Activated gamma-delta T cell treated with anti-CD3 and anti-CD28 coated beads, Interleukin-2, amount 50 U/mL, for 16 hours (primary cell): Measurements from ENCODE around the gene ELOVL5.
"Not testable (repeated sequence)": the region's sequence is repeated elsewhere in the genome, so short reads cannot be mapped to it uniquely, and the experiment has no call there.

Source experiments
- DNase-seq: peaks from one replicate; pipeline ENCODE4 v3.0.0-alpha.2; 2020; ENCODE audit warnings: low read depth

Gene ELOVL5

DNA sequence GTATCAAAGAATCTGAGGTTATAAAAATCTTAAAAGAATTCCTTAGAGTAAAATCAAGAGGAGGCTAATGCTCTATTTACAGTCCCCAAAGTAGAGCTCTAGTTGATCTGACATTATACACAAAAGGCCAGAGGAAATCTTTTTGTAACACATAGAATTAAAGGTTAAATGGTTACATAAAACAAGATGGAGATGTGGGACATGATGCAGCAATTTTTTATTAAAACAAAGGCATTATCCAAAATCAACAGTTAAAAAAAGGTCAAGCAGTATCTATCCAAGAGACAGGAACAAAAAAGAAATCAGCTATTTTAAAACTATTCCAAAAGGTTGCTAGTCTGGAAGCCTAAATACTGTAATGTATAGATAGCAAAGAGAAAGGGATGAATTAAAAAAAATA is 20.4 kb downstream of the ELOVL5 start:
- DNase-seq, result no peak

DNA sequence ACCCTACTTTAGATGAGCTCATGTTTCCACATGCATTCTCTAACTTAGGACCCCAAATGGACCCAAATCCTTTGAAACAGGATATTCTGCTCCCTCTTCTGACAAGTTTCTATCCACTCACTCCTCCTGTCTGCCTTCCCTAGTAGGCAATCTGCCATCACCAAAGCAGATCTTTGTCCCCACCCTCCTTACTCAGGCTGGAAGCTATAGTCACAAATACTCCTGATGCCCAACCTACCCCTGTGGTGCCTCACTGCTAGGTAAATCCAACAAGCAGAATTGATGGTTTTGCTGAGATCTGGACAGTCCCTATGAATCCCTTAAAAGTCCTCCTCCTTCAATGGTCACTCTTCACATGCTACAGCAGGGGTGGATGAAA is 21.7 kb downstream of the ELOVL5 start:
- no peak for DNase-seq

DNA sequence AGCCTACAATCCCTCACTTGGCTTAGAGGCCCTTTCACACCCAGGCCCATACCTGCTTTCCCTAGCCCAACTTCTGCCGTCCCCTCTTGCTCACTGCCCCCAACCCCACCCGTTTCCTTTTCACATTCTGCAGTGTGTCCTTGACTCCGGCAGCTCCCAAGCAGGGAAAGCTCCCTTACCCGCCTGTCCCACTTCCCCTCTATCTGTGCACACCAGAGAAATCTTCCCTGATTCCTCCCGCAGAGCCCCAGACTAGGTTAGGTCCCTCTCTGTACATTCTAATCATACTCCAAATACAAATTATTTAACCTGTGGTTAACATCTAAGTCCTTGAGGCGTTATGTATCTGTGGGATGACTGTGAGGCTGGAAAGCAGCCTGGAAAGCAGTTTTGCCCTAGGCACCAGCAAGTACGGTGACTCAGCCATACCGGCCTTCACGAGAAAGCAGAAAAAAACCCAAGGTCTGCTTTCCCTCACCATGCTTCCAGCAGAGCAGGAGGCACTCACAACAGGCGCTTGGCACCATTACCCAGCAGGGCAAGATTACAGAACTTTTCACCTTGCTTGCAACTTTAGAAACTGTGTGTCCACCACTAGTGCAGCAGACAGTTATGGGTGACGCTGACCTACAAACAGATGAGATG is 22.3 kb downstream of the ELOVL5 start:
- DNase-seq, result no peak

DNA sequence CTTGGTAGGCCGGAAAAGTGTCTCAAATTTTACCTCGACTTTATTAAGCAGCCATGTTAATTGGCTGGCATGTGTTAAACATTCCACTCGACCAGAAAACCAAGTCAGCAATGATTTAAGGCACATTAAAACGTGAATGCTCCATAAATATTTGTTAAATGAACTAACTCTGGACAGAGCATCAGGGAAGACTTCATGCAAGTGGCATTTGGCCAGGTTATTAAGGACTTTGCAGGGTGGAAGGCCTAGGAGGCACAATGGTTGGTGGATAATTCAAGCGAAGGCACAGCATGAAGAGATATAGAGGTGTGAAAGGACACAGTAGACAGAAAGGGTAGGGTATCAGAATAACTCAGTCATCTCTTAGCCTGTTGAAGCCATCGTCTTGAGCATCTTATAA is 23.0 kb downstream of the ELOVL5 start:
- no peak for DNase-seq

DNA sequence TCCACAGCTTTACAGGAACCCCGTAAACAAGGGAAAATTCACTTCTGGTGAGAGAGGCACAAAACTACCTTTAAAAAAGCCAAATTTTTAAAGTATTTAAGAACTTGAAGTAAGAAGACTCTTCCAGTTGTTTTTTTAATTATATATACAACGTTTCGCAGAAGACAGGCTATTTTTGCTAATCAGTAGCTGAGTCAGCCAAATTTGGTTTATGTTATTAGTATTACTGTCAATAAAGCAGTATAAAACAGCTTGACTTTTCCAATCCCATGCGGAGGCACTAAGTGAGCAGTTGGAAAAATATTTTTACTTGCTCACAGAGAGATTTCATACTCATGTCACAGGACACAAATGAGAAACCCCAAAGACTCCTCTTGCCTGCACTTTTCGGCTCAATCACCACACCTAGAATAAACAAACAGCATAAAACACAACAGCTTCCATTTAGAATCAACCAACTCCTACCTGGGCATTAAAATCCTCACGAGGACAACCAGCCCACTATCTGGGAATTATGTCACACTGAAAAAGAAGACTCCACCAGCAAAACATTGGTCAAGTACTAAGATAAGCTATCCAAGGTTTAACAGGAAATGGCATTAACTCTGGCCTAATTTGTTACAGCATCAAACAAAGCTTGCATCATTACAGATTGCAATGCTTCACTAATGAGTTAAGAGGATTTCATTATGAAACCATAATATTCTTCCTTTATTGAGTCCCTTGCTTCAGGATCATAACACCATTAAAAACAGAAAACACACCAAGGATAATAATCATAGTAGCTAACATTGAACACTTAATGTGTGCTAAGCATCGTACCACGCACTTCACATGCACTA is 26.3 kb downstream of the ELOVL5 start:
- DNase-seq, result no peak

DNA sequence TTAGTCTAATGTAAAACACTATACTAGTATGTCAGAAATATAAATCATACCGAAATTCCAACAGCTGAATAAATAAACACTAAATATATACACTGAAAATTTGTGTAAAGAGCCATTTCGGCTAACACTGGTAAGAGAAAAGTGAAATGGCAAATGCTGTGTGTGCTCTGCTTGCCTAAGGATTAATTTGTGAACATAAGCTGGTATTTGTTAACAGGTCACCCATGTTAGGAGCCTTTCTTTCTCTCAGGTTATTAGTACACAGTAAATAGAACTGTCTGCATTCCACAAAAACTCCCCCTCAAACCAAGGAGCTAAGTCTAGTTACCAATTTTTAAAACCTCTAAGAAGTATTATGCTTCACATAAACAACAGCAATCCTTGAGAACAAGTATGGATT is 27.0 kb downstream of the ELOVL5 start:
- DNase-seq, result no peak

DNA sequence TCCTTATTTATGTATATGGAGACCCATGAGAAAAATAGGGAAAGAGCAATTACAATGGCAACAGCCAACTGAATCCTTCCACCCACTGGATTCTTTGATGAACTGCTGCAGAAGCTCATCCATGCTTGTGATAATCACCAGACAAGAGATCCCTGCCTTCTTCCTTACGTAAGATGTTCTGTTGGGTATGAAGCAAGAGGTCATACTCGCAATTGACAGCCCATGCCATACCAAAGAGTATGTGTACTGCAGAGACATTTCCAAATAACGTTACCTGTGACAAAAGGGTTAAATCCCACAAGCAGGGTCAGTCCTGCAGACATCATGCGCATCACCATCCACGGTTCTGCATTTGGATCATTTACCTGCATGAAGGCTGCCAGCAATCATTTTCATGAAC is 27.8 kb downstream of the ELOVL5 start:
- no peak for DNase-seq

DNA sequence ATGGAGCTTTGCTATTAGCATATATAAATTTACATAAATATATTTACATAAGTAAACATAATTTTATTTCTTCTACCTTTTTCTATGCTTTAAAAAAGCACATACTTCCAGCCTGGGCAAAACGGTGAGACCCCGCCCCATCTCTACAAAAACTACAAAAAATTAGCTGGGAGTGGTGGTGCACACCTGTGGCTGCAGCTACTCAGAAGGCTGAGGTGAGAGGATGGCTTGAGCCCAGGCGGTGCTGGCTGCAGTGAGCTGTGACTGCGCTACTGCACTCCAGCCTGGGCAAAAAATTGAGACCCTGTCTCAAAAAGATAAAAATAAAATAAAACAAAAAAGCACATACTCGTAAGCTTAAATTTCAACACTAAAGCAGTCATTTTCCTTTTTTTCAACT is 30.3 kb downstream of the ELOVL5 start:
- no peak for DNase-seq

DNA sequence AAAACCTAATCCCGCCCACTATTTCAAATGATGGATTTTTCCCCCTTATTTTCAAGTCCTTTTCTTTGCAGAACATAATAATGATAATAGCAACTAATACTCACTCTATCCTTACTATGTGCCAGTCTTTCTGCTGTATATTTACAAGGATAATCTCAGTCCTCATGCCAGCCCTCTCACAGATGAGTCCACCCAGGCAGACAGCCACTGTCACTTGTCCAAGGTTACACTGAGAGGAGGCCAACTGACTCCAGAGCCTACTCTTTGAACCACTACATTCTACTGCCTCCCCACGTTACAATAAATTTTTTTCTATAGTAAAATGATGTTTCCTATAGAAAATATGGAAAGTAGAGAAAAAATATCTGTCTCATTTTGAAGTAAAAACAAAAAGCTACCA is 30.9 kb downstream of the ELOVL5 start:
- no peak for DNase-seq

DNA sequence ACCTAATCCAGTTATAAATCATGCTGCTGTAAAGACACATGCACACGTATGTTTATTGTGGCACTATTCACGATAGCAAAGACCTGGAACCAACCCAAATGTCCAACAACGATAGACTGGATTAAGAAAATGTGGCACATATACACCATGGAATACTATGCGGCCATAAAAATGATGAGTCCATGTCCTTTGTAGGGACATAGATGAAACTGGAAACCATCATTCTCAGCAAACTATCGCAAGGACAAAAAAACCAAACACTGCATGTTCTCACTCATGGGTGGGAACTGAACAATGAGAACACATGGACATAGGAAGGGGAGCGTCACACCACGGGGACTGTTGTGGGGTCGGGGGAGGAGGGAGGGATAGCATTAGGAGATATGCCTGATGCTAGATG is 31.5 kb downstream of the ELOVL5 start:
- DNase-seq, result not testable (repeated sequence)

DNA sequence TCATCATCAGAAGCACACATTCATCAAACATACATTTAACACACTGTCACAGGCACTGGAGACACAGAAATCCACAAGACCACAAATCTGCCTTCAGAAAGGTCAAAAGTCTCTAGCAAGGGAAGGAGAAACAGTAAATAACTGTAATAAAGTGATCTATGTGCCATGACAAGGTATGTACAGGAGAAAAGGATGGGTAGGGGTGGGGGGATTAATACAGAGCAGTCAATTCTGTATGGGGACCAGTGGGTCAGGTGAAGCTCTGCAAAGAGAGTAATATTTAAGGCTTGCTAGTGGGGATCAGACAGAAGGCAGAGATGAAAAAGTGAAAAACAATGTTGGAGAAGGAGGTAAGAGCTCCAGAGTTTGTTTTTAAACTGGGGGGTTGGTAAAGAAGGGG is 32.6 kb downstream of the ELOVL5 start:
- no peak for DNase-seq

DNA sequence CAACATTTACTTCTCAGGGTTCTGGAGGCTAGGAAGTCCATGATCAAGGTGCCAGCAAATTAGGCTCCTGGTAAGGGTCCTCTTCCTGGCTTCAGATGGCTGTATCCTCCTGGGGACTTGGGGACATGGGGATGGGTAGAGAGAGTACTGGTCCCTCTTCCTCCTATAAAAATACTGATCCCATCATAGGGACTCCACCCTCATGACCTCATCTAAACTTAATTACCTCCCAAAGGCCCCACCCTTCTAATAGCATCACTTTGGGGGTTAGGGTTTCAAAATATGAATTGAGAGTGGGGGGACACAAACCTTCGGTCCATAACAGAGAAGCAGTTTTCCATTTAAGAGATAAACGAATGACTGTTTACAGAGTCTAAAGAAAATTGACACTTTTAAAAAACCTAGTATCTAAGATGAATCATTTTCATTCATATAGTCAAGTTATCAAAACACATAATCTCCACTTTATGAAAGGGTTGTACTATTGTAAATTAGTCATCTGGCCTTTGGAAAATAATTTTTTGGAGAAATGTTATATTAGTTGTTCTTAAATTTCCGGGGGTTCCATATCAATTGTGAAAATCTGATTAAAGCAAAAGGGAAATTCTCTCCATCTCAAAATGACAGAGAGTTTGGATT is 33.5 kb downstream of the ELOVL5 start:
- no peak for DNase-seq

DNA sequence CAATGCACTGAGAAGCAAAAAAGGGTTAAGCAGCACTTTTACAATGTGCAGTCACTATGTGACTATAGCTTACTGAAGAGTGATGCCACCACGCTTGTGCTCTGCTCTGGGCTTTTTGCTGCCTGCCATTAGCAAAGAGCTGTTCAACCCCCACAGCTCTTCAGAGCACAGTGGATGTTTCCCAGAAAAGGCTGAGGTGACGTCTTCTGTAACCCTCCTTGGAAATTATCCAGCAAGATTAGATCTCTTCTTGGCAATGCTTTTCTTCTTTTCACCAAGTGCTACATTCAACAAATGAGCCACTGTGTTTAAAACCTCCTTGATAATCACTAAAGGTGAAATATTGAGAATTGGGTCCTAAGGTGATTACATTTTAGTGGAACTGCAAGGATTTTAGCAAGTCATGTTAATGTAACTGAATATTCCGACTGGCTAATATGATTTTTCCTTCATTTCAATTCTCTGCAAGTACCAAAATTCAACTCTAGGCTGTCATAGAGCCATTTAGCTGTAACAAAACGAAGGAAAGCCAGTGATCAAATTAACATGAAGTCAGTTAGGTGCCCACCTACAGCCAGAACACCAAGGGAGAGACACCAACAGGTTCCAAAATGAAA is 34.9 kb downstream of the ELOVL5 start:
- DNase-seq, result no peak

DNA sequence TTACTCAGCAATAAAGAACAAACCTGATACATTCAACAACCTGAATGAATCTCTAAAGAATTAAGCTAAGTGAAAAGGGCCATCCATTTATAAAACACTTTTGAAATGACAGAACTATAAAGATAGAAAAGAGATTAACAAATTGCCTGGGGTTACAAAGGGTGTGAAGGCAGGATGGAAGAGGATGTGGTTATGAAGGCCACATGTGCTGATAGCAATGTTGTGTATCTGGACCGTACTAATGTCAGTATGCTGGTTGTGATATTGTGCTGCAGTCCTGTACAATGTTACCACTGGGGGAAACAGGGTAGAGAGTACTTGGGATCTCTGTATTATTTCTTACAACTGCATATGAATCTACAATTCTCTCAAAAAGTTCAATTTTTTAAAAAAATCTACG is 36.4 kb downstream of the ELOVL5 start:
- no peak for DNase-seq

DNA sequence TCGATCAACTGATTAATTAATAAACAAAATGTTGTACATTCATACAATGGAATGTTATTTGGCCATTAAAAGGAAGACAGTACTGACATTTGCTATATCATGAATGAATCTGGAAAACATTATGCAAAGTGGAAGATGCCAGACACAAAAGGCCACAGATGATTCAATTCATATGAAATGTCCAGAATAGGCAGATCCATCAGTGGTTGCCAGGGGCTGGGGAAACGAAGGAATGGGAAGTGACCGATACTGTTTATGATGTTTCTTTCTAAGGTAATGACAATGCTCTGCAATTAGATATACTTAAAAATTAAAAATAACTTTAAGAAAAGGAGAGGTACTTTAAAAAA is 37.2 kb downstream of the ELOVL5 start:
- DNase-seq, result no peak

DNA sequence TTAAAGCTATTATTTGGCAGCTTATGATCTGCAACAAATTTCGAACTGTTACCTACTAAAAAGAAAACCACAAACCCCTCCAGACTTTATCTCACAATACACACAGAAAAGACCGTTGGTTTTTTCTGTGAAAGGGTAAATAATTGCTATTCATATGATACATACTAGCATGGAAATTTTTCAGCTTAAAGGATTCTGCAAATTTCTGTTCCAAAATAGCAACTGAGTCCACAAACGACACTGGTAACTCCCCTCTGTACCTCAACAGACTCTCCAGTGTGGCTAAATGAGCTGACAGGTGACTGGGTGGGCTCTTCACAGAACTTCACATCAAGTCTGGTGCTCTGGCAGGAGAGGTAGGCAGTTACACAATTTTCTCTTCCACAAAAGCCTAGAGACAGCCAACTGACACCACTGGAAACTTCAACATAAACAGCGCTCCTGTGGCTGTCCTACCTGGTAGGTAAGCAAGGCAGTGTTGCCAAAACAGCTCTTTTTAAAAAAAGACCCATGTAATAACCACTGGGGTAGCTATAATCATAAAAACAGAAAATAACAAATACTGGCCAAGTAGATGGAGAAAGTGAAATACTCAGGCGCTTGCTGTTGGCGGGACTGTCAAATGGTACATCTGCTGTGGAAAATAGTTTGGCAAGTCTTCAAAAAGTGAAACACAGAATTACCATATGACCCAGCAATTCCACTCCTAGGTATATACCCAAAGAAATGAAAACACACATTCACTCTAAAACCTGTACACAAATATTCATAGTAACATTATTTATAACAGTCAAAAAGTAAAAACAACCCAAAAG is 37.8 kb downstream of the ELOVL5 start:
- no peak for DNase-seq

DNA sequence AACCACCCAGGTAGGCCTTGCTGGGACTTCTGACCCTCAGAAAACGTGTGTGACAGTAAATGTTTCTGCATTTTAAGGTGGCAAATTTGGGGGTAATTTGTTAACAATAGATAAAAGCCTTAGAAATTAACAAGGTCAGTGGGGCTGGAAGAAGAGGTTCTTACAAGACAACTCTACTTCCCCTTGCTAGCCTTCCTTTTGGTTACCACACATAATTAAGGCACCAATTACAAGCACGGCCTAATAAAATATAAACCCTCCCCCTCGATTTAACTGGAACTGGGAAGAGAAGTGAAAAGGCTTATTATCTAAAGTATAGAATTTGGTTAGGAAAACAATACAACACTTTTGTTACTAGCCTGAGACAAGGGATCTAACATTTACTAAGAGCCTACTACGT is 38.8 kb downstream of the ELOVL5 start:
- no peak for DNase-seq

DNA sequence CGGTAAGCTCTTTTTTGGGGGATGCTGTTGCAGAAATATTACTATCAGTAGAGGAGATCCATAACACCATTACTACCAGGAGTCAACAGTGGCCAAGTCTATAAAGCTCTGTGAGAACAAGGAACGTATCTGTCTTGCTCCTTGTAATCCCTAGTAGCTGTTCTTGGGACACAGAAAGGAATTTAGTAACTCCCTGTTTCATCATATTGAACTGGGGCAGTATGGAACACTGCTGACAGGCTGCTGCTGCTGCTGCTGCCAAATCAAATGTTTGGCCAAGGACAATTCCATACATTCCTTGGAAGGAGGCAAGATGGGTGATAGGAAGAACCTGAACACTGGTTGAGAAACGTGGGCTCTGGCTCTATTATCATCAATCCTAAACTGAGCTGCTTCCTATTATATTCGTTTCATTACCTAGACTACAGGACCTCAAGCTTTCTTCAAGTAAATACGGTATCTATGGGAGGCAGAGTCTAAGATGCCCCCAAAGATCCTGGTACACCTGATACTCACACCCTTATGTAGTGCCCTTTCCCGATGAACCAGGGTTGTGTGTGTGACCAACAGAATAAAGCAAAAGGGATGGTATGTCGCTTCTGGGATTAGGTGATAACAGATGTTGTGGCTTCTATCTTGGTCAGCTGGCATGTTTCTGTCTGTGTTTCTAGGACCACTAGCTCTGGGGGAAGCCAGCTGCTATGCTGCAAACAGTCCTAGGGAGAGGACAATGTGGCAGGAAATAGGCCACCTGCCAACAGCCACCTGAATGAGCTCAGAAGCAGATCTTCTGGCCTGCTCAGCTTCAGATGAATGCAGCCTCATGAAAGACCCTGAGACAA is 39.5 kb downstream of the ELOVL5 start:
- no peak for DNase-seq

DNA sequence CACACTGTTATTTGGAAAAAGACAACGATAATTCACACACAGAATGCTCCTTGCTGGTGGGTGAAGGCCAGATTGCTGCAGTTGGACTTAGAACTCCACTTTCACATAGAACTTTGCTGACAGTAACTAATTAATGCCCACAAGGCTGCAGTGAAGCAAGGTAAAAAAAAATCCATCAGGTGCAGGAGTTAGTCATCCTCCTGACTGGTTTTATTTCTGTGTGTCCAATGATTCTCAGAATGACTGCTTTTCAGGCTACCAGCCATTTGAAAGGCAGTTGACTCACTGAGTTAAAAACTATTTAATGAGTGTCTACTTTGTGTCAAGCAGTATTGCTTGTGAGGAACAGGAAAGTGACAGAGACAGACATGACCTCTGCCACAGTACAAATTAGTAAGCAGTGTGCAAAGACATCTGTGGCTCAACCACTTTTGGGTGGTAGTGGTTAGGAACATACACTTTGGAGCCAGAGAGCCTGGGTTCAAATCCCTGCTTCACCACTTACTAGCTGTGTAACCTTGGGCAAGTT is 41.9 kb downstream of the ELOVL5 start:
- no peak for DNase-seq

DNA sequence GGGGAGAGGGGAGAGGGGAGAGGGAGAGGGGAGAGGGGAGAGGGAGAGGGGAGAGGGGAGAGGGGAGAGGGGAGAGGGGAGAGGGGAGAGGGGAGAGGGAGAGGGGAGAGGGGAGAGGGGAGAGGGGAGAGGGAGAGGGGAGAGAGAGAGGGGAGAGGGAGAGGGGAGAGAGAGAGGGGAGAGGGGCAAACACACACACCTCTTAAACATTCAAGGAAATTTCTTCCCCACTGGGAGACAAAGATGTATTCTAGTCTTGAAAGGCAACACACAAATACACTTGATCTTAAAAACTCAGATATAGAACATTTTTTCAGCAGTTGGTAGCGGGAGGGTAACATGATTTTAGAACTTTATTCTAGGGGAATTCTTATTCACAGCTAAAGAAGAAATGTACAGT is 42.5 kb downstream of the ELOVL5 start:
- not testable (repeated sequence) for DNase-seq

DNA sequence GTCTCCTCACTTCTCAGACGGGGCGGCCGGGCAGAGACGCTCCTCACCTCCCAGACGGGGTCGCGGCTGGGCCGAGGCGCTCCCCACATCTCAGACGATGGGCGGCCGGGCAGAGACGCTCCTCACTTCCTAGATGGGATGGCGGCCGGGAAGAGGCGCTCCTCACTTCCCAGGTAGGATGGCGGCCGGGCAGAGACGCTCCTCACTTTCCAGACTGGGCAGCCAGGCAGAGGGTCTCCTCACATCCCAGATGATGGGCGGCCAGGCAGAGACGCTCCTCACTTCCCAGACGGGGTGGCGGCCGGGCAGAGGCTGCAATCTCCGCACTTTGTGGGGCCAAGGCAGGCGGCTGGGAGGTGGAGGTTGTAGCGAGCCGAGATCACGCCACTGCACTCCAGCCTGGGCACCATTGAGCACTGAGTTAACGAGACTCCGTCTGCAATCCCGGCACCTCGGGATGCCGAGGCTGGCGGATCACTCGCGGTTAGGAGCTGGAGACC is 43.2 kb downstream of the ELOVL5 start:
- DNase-seq, result not testable (repeated sequence)
